OCI-LY7 (cell line): ENCODE measurements around the gene ANO6. TPM values are rescaled to one million over a fixed set of nuclear protein-coding genes. Genes with fewer than 3 reads are reported as not detected.

Experiments
- BruUV-seq: library from RNA; stranded (reverse); fragments of 400-500 nt; replicated peaks from 2 replicates; lab custom pipeline; 2021; lab: Mats Ljungman, UMichigan
- CTCF ChIA-PET: fragments of 300-600 bp; sonication (Branson Sonifier 250); formaldehyde crosslinking; loops from one replicate; lab custom pipeline; 2022; ENCODE audit warnings: antibody characterized with exemption; ENCODE audit not compliant: unreplicated experiment; lab: Charles Lee
- POLR2A ChIA-PET: fragments of 300-600 bp; sonication (Branson Sonifier 250); formaldehyde crosslinking; loops from one replicate; lab custom pipeline; 2022; ENCODE audit warnings: antibody characterized with exemption; lab: Charles Lee
- DNase-seq: peaks from one replicate; pipeline ENCODE4 v3.0.0-alpha.2; 2015; ENCODE audit warnings: low spot score
- H2AFZ ChIP-seq: fragments of 200-600 bp; sonication (generic), shearing (Covaris generic); 2 replicates; pipeline ENCODE4 v1.6.1; 2014; ENCODE audit warnings: mild to moderate bottlenecking, antibody characterized with exemption, low read length, moderate library complexity
- H3K27ac ChIP-seq: fragments of 200-600 bp; sonication (generic); 2 replicates; pipeline ENCODE4 v1.5.1; 2014; ENCODE audit warnings: mixed run types, low read depth, mild to moderate bottlenecking, moderate library complexity, low read length, inconsistent platforms; ENCODE audit not compliant: poor library complexity, severe bottlenecking
- H3K36me3 ChIP-seq: fragments of 200-600 bp; sonication (generic); 2 replicates; pipeline ENCODE4 v1.6.1; 2014; ENCODE audit warnings: mild to moderate bottlenecking, antibody characterized with exemption, low read length, moderate library complexity, mixed read lengths; ENCODE audit not compliant: insufficient read depth
- H3K4me1 ChIP-seq: fragments of 200-600 bp; sonication (generic); 2 replicates; pipeline ENCODE4 v1.5.1; 2014; ENCODE audit warnings: mild to moderate bottlenecking, low read length; ENCODE audit not compliant: insufficient read depth, poor library complexity, severe bottlenecking
- H3K4me2 ChIP-seq: fragments of 200-600 bp; sonication (generic); 2 replicates; pipeline ENCODE4 v1.6.1; 2014; ENCODE audit warnings: mild to moderate bottlenecking, low read length
- H3K4me3 ChIP-seq: fragments of 200-600 bp; sonication (generic); 2 replicates; pipeline ENCODE4 v1.5.1; 2014; ENCODE audit warnings: mild to moderate bottlenecking, low read depth, low read length; ENCODE audit not compliant: poor library complexity, severe bottlenecking
- H3K79me2 ChIP-seq: fragments of 200-600 bp; sonication (generic); 2 replicates; pipeline ENCODE4 v1.6.1; 2016; ENCODE audit warnings: low read depth, mild to moderate bottlenecking, low read length, moderate library complexity, mixed read lengths; ENCODE audit not compliant: insufficient read depth
- H3K9me2 ChIP-seq: fragments of 200-600 bp; sonication (generic); 2 replicates; pipeline ENCODE4 v1.6.1; 2016; ENCODE audit warnings: mild to moderate bottlenecking, low read length, mixed read lengths; ENCODE audit not compliant: insufficient read depth
- H3K9me3 ChIP-seq: fragments of 200-600 bp; sonication (generic); 2 replicates; pipeline ENCODE4 v1.6.1; 2014; ENCODE audit warnings: mild to moderate bottlenecking, mixed run types, low read length, mixed read lengths
- H4K20me1 ChIP-seq: fragments of 200-600 bp; sonication (generic); 2 replicates; pipeline ENCODE4 v1.6.1; 2014; ENCODE audit warnings: mild to moderate bottlenecking, antibody characterized with exemption, low read length, moderate library complexity, mixed read lengths; ENCODE audit not compliant: insufficient read depth
- CTCF ChIP-seq: fragments of 200-600 bp; sonication (generic); conservative IDR thresholded peaks from 2 replicates; pipeline ENCODE4 v1.5.1; 2014; ENCODE audit warnings: mild to moderate bottlenecking, antibody characterized with exemption, low read length, moderate library complexity, mixed read lengths
- EZH2phosphoT487 ChIP-seq: fragments of 200-600 bp; sonication (generic); IDR thresholded peaks from 2 replicates; pipeline ENCODE4 v1.6.1; 2018; ENCODE audit warnings: low read depth, borderline replicate concordance, mild to moderate bottlenecking, mixed run types, antibody characterized with exemption, low read length, moderate library complexity, mixed read lengths
- intact Hi-C: fragments of 100-400 bp; cut with micrococcal nuclease; formaldehyde crosslinking; loops from one replicate; pipeline ENCODE4 v1.10.0; 2022; ENCODE audit not compliant: unreplicated experiment
- total RNA-seq, 2 experiments: library from RNA; depleted of rRNA in 1 of 2; stranded (reverse); fragments of >200 nt in 1 of 2; shearing (Covaris generic) in 1 of 2; gene quantifications; 2 replicates each; pipeline ENCODE4 v1.2.3, GENCODE V29; 2014 to 2022

Gene ANO6
- total RNA-seq, 2 experiments from 2014 or later = 15.0 to 17.7 TPM

GRCh38 chr12:45246236-45246635 lies 30.3 kb downstream of the ANO6 start:
- Histone ChIP-seq H3K4me1 (peaks cover 12% of the 10 kb centered on the region), H3K27ac (no peak overlapping the region), H2AFZ (no peak overlapping the region), H3K9me2 (no peaks in the 10 kb centered on the region), H3K9me3 (no peaks in the 10 kb centered on the region), H3K4me3 (no peak overlapping the region), H3K79me2 (no peaks in the 10 kb centered on the region; the same call in 1 of the 2 replicates), H4K20me1 (no peaks in the 10 kb centered on the region), H3K36me3 (no peaks in the 10 kb centered on the region), H3K4me2 (no peak overlapping the region)
- ChIA-PET CTCF (no interaction called here), POLR2A (interaction anchor here (0.7 kb wide), 1 partner anchor 845 kb away, joined by 5 read pairs; no protein-coding TSS in a partner anchor)
- TF ChIP-seq CTCF (no peak), EZH2phosphoT487 (no peak)
- DNase-seq = no peak
- no TSS peak for BruUV-seq
- intact Hi-C loops = no loop called here

GRCh38 chr12:45247589-45247988 lies 31.7 kb downstream of the ANO6 start:
- no peaks in the 10 kb centered on the region for H3K36me3 ChIP-seq
- intact Hi-C loops = no loop called here
- no peaks in the 10 kb centered on the region for H3K9me3 ChIP-seq
- TF ChIP-seq CTCF (no peak), EZH2phosphoT487 (no peak)
- no TSS peak for BruUV-seq
- H3K9me2 ChIP-seq = no peaks in the 10 kb centered on the region
- no peak for DNase-seq
- ChIA-PET CTCF (no interaction called here), POLR2A (interaction anchor here (0.7 kb wide), 1 partner anchor 80 kb away, joined by 4 read pairs; no protein-coding TSS in a partner anchor)
- H3K4me3 ChIP-seq = no peak overlapping the region
- H4K20me1 ChIP-seq = no peaks in the 10 kb centered on the region
- H3K79me2 ChIP-seq = no peaks in the 10 kb centered on the region; the same call in 1 of the 2 replicates
- H3K4me2 ChIP-seq = no peak overlapping the region
- H2AFZ ChIP-seq = no peak overlapping the region
- no peak overlapping the region for H3K27ac ChIP-seq
- peaks cover 12% of the 10 kb centered on the region for H3K4me1 ChIP-seq

GRCh38 chr12:45248095-45248494 lies 32.2 kb downstream of the ANO6 start:
- Histone ChIP-seq H3K4me1 (peaks cover 12% of the 10 kb centered on the region), H4K20me1 (no peaks in the 10 kb centered on the region), H3K9me2 (no peaks in the 10 kb centered on the region), H3K27ac (no peak overlapping the region), H2AFZ (no peak overlapping the region), H3K4me3 (no peak overlapping the region), H3K9me3 (no peaks in the 10 kb centered on the region), H3K79me2 (no peaks in the 10 kb centered on the region; the same call in 1 of the 2 replicates), H3K4me2 (no peak overlapping the region), H3K36me3 (no peaks in the 10 kb centered on the region)
- POLR2A ChIA-PET = interaction anchor here (0.7 kb wide), 1 partner anchor 80 kb away, joined by 4 read pairs; no protein-coding TSS in a partner anchor
- intact Hi-C loops = no loop called here
- BruUV-seq = no TSS peak
- TF ChIP-seq EZH2phosphoT487 = no peak
- TF ChIP-seq CTCF = no peak
- CTCF ChIA-PET = no interaction called here
- no peak for DNase-seq
